ENCODE results near the gene NAA60. TPM values are rescaled to one million over a fixed set of nuclear protein-coding genes. Genes with fewer than 3 reads are reported as not detected.
A peak's percentile ranks its signal among the peaks of the same experiment; 100 is the strongest.

Gene NAA60
- total and polyA plus RNA-seq, 4 donors = 11.3 to 41.3 (median 25.6) TPM

DNA sequence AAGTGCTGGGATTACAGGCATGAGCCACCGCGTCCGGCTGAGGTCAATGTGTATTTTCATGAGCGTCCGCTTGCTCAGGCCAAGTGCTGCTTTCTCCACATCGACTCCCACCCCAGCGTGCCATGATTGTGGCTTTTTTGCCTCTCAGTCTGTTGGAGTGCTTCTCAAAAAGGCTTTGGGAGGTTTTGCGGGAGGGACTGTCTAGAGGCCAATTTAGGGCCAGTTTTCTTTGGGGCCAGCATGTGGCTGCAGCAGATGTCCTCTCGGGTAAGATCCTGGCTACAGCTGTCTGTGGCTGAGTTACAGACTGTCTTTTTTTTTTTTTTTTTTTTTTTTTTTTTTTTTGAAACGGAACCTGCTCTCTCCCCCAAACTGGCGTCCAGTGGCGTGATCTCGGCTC is 45.3 kb downstream of the NAA60 start:
- Histone ChIP-seq H3K9me3 (ENCODE audit: control insufficient read depth in 4 of 4, low read length in 3 of 4) (no peaks in the 10 kb centered on the region), H3K36me3 (ENCODE audit: control insufficient read depth in 4 of 4, insufficient read depth in 3 of 4, low read depth in 1 of 4, low read length in 3 of 4) (peaks cover 8 to 35% (median 16%) of the 10 kb centered on the region in 4 donors), H3K4me1 (ENCODE audit: control insufficient read depth in 4 of 4, insufficient read depth in 4 of 4, low read length in 3 of 4) (peaks cover 0 to 8% (median 4%) of the 10 kb centered on the region in 4 donors), H3K27ac (ENCODE audit: low read depth in 1 of 2, low read length in 2 of 2) (no peak overlapping the region), H3K9ac (ENCODE audit: low read depth in 1 of 2, low read length in 2 of 2) (no peak overlapping the region), H3K4me3 (ENCODE audit: low read depth in 1 of 3, low read length in 3 of 3) (no peak overlapping the region), H3K27me3 (ENCODE audit: control insufficient read depth in 4 of 4, insufficient read depth in 4 of 4, low read length in 3 of 4) (no peaks in the 10 kb centered on the region)
- TF ChIP-seq YY1 (IDR thresholded peaks at IDR 0.05) = no peak
- TF ChIP-seq MAX (IDR thresholded peaks at IDR 0.05) = no peak
- TF ChIP-seq FOXA1 (IDR thresholded peaks at IDR 0.05) = no peak
- TF ChIP-seq, protein P1, sequence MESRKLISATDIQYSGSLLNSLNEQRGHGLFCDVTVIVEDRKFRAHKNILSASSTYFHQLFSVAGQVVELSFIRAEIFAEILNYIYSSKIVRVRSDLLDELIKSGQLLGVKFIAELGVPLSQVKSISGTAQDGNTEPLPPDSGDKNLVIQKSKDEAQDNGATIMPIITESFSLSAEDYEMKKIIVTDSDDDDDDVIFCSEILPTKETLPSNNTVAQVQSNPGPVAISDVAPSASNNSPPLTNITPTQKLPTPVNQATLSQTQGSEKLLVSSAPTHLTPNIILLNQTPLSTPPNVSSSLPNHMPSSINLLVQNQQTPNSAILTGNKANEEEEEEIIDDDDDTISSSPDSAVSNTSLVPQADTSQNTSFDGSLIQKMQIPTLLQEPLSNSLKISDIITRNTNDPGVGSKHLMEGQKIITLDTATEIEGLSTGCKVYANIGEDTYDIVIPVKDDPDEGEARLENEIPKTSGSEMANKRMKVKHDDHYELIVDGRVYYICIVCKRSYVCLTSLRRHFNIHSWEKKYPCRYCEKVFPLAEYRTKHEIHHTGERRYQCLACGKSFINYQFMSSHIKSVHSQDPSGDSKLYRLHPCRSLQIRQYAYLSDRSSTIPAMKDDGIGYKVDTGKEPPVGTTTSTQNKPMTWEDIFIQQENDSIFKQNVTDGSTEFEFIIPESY (IDR thresholded peaks at IDR 0.05) = no peak
- no peak for TF ChIP-seq EGR1 (IDR thresholded peaks at IDR 0.05; ENCODE audit: low read depth in 2 of 2)
- TF ChIP-seq NR2F2 (IDR thresholded peaks at IDR 0.05) = no peak
- no peak for TF ChIP-seq JUND (IDR thresholded peaks at IDR 0.05)
- 73% methylated on average over 9 of the region's 13 CpGs for WGBS
- no peak for DNase-seq (ENCODE audit: low spot score)

GRCh38 chr16:3490911-3491629 is 47.6 kb downstream of the NAA60 start:
- peaks cover 0 to 8% (median 4%) of the 10 kb centered on the region in 4 donors for H3K4me1 ChIP-seq (ENCODE audit: control insufficient read depth in 4 of 4, insufficient read depth in 4 of 4, low read length in 3 of 4)
- TF ChIP-seq TAF1 (conservative IDR thresholded peaks at IDR 0.05) = no peak
- TF ChIP-seq ATF3 (IDR thresholded peaks at IDR 0.05) = no peak
- TF ChIP-seq GABPA (IDR thresholded peaks at IDR 0.05 in 1 of 2, conservative IDR thresholded peaks at IDR 0.05 in 1 of 2) = no peak
- no peak for TF ChIP-seq HNF4A (conservative IDR thresholded peaks at IDR 0.05)
- TF ChIP-seq, protein P1 (IDR thresholded peaks at IDR 0.05) = no peak
- TF ChIP-seq FOXA2 (IDR thresholded peaks at IDR 0.05) = no peak
- peak; percentile 48 to 51 for TF ChIP-seq RAD21 (IDR thresholded peaks at IDR 0.05)
- no peak for TF ChIP-seq EGR1 (IDR thresholded peaks at IDR 0.05; ENCODE audit: low read depth in 2 of 2)
- peak; percentile 26 to 34 for TF ChIP-seq RXRA (IDR thresholded peaks at IDR 0.05)
- TF ChIP-seq, protein P2, sequence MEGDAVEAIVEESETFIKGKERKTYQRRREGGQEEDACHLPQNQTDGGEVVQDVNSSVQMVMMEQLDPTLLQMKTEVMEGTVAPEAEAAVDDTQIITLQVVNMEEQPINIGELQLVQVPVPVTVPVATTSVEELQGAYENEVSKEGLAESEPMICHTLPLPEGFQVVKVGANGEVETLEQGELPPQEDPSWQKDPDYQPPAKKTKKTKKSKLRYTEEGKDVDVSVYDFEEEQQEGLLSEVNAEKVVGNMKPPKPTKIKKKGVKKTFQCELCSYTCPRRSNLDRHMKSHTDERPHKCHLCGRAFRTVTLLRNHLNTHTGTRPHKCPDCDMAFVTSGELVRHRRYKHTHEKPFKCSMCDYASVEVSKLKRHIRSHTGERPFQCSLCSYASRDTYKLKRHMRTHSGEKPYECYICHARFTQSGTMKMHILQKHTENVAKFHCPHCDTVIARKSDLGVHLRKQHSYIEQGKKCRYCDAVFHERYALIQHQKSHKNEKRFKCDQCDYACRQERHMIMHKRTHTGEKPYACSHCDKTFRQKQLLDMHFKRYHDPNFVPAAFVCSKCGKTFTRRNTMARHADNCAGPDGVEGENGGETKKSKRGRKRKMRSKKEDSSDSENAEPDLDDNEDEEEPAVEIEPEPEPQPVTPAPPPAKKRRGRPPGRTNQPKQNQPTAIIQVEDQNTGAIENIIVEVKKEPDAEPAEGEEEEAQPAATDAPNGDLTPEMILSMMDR (IDR thresholded peaks at IDR 0.05; ENCODE audit: low read depth, low read length, missing input control) = no peak
- H3K36me3 ChIP-seq (ENCODE audit: control insufficient read depth in 4 of 4, insufficient read depth in 3 of 4, low read depth in 1 of 4, low read length in 3 of 4) = peaks cover 0 to 12% (median 5%) of the 10 kb centered on the region in 4 donors
- H3K4me3 ChIP-seq (ENCODE audit: low read depth in 1 of 3, low read length in 3 of 3) = no peak overlapping the region
- no peaks in the 10 kb centered on the region for H3K9me3 ChIP-seq (ENCODE audit: control insufficient read depth in 4 of 4, low read length in 3 of 4)
- no peak for DNase-seq (ENCODE audit: low spot score)
- 44% methylated on average over 17 of the region's 17 CpGs for WGBS
- H3K27me3 ChIP-seq (ENCODE audit: control insufficient read depth in 4 of 4, insufficient read depth in 4 of 4, low read length in 3 of 4) = no peaks in the 10 kb centered on the region
- no peak overlapping the region for H3K9ac ChIP-seq (ENCODE audit: low read depth in 1 of 2, low read length in 2 of 2)
- H3K27ac ChIP-seq (ENCODE audit: low read depth in 1 of 2, low read length in 2 of 2) = no peak overlapping the region

Measured in liver (tissue), 9 donors.